Neuron (in vitro differentiated cells): ENCODE data around the gene SPATA20.

Experiments used
- H2AFZ ChIP-seq: one replicate; pipeline ENCODE4 v1.6.1; 2013; ENCODE audit warnings: low read depth, mild to moderate bottlenecking, inconsistent platforms, low read length, moderate library complexity
- H3K27me3 ChIP-seq: one replicate; pipeline ENCODE4 v1.6.1; 2013; ENCODE audit warnings: low read length; ENCODE audit not compliant: insufficient read depth
- H3K36me3 ChIP-seq: one replicate; pipeline ENCODE4 v1.6.1; 2013; ENCODE audit warnings: low read length; ENCODE audit not compliant: insufficient read depth
- H3K4me1 ChIP-seq: one replicate; pipeline ENCODE4 v1.6.1; 2013; ENCODE audit warnings: low read length; ENCODE audit not compliant: insufficient read depth
- H3K4me3 ChIP-seq: 2 replicates; pipeline ENCODE4 v1.5.1; 2013; ENCODE audit warnings: mild to moderate bottlenecking, low read length, moderate library complexity
- H3K9me3 ChIP-seq: one replicate; pipeline ENCODE4 v1.6.1; 2013; ENCODE audit warnings: low read length

SPATA20 gene

DNA sequence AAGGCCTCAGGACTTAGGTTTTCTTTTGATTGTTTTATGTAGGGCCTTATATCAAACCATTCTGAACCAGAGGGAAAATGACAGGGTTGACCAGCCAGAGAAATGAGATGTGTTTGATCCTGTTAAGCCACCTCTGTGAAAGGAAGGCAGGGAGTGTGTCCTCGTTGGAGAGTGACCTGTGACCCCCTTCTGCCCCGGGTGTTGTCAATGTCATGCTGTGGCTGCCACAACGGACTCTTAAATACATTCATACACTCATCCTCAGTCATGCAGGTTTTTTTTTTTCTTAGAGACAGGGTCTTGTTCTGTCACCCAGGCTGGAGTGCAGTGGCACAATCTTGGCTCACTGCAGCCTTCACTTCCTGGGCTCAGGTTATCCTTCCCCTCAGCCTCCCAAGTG lies 32.6 kb upstream of the SPATA20 start:
- Histone ChIP-seq H2AFZ (no peak overlapping the region), H3K9me3 (no peaks in the 10 kb centered on the region), H3K36me3 (no peaks in the 10 kb centered on the region), H3K4me1 (peaks cover 21% of the 10 kb centered on the region), H3K4me3 (no peak overlapping the region), H3K27me3 (peaks cover 18% of the 10 kb centered on the region)

DNA sequence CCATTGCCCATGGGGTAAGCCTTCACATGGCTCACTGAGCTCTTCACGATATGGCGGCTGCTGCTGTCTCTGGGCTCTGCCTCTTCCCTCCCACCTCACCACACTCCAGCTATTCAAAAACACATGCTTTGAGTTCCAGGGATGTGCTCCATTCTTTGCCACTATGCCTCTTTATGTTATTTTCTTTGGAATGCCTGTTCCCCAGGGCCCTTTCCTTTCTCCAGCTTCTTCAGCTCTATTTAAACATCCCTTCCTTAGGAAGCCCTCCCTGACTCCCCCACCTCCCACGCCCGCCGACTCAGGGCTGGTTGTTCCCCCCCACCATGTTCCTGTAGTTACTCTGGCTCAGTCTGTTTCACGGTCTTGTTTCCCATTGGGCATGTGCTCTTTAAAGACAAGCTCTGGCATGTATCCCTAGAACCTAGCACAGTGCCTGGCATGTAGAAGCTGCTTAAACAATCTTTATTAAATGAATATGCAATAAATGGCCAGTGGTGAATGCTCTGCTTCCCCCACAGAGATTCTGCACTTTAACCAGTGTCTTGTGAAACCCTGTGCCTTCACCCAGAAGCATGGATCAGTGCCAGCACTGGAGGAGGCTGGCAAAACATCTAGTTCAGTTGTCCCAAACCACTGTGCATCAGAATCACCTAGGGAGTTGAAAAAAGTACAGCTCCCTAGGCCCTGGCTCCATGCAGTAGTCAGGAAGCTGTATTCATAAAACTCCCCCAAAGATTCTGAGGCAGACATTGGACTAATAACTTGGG lies 31.9 kb upstream of the SPATA20 start:
- Histone ChIP-seq H2AFZ (no peak overlapping the region), H3K36me3 (no peaks in the 10 kb centered on the region), H3K9me3 (no peaks in the 10 kb centered on the region), H3K4me1 (peaks cover 21% of the 10 kb centered on the region), H3K27me3 (peaks cover 14% of the 10 kb centered on the region), H3K4me3 (no peak overlapping the region)

DNA sequence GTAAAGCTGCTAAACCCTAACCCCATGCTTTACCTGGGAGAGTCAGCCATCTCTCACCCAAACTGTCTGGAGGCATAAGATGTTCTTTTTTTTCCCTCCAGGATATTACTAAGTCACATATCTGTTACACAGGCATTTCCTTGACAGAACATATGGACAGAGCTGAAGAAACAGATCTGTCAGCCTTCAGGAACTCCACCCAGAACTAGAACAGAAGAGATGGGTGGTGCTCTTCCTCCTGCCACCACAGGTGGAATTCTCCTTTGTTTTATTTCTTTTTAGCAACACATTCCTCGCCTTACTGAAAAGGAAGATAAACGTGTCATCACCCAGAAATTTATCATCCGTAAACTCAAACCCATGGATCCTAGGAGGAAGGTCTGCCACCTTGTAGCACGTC lies 30.0 kb upstream of the SPATA20 start:
- Histone ChIP-seq H3K4me3 (no peak overlapping the region), H3K9me3 (no peaks in the 10 kb centered on the region), H3K4me1 (peaks cover 10% of the 10 kb centered on the region), H3K27me3 (peaks cover 22% of the 10 kb centered on the region), H3K36me3 (no peaks in the 10 kb centered on the region), H2AFZ (no peak overlapping the region)

DNA sequence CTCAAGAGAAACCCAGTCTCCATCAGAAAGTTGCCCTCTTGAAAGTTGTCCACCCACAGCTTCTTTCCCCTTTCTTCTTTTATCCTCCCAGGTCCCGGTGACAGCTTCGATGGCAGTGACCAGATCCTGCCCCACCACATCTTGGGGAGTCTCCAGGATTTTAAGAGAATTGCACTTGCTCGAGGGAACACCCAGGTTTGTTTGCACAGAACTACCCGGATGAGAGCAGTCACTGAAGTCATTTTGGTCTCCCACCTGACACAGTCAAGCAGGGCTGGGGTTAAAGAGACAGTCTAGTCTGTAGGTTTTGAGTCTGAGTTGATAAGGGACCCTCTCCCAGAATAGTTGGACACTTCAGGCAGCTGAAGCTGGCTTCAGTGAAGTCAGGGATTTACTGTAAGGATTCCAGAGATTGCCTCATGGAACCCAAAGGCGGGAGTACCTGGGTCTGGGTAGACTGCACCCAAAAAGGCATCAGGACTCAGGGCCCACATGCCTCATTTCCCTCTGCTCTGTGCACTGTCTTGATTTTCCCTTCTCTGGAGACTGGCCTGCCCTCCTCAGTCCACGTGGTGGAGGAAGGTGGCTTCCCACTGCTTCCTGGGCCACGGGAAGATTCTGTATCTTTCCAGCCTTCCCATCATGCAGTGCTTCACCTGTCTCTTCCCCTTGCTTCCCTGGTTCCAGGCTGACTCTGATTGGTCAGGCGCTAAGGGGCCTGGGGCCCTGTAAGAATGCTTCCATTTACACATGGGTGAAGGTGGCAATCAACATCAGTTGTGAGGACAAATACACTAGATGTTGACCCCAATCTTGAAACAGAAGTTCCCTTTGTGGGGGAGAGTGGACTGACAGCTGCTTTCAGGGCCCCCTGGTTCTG lies 29.2 kb upstream of the SPATA20 start:
- Histone ChIP-seq H3K9me3 (no peaks in the 10 kb centered on the region), H3K36me3 (no peaks in the 10 kb centered on the region), H3K4me1 (peaks cover 10% of the 10 kb centered on the region), H3K4me3 (no peak overlapping the region), H2AFZ (no peak overlapping the region), H3K27me3 (peaks cover 22% of the 10 kb centered on the region)

DNA sequence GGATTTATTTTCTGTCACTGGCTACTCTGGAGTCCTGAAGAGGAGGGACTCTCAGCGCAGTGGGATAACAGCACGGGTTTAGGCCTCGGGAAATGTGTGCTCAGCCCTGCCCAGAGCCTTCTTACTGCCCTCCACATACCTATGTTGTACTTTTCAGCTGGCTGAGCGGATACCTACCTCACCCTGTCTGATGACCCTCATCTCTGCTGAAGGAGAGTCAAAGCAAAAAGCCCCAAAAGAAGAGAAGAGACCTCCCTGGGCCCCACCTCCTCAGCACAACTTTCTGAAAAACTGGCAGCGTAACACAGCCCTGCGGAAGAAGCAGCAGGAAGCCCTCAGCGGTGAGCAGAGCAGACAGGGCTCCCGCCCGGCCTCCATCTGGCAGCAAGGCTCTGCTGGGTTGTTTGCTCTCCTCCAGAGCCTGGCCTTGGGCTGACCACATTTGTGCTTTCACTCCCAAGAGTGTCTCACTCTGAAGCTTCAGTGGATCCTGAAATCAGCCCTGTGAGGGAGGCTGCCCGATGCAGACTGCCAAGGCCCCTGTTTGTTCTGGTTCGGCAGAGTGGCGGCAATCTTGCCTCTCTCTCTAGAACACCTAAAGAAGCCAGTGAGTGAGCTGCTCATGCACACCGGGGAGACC lies 28.5 kb upstream of the SPATA20 start:
- Histone ChIP-seq H3K36me3 (no peaks in the 10 kb centered on the region), H3K4me1 (peaks cover 10% of the 10 kb centered on the region), H3K27me3 (peaks cover 22% of the 10 kb centered on the region), H3K4me3 (no peak overlapping the region), H3K9me3 (no peaks in the 10 kb centered on the region), H2AFZ (no peak overlapping the region)

DNA sequence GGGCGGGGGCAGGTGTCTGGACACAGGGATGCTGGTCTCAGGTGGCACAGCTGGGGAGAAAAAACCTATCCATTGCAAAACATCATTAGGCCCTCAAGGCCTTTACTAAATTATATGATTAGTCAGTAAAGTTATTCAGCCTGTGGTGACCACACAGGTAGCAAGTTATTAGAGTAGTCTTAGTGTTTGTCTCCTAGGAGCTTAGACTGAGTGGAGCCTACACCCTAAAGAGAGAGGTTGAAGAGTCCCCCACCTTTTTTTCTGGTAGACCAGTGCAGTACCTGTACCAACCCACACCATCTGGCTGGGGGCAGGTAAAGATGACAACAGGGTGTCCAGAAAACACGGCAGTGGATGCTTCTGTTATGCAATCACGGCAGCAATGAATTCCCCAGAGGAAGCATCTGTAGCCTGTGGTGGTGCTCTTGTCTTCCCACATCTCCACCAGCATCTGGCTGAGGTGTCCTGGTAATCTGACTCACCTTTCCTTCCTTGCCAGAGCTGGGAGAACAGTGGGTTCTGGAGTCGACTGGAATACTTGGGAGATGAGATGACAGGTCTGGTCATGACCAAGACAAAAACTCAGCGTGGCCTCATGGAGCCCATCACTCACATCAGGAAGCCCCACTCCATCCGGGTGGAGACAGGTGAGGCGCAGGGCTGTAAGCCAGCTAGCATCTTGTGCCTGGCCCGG lies 27.7 kb upstream of the SPATA20 start:
- H3K4me1 ChIP-seq = peaks cover 8% of the 10 kb centered on the region
- no peak overlapping the region for H3K4me3 ChIP-seq
- no peaks in the 10 kb centered on the region for H3K36me3 ChIP-seq
- no peak overlapping the region for H2AFZ ChIP-seq
- no peaks in the 10 kb centered on the region for H3K9me3 ChIP-seq
- peaks cover 22% of the 10 kb centered on the region for H3K27me3 ChIP-seq

DNA sequence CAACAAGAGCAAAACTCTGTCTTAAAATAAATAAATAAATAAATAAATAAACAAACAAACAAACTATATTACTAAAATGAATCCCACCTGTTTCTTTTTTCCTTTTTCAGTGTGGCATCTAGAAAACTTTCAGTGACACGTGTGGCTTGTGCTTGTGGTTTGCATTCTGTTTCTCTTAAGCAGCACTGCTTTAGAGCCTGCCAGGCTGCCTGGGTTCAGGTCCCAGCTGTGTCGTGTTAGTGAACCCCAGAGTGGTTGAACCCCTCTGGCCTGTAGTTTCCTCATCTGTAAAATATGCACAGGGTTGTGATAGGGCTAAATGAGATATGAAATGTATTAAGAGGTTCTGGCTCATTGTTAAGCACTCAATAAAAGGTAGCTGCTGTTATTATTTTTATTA lies 26.5 kb upstream of the SPATA20 start:
- Histone ChIP-seq H3K4me3 (no peak overlapping the region), H3K27me3 (peaks cover 22% of the 10 kb centered on the region), H2AFZ (no peak overlapping the region), H3K9me3 (no peaks in the 10 kb centered on the region), H3K4me1 (no peaks in the 10 kb centered on the region), H3K36me3 (no peaks in the 10 kb centered on the region)

DNA sequence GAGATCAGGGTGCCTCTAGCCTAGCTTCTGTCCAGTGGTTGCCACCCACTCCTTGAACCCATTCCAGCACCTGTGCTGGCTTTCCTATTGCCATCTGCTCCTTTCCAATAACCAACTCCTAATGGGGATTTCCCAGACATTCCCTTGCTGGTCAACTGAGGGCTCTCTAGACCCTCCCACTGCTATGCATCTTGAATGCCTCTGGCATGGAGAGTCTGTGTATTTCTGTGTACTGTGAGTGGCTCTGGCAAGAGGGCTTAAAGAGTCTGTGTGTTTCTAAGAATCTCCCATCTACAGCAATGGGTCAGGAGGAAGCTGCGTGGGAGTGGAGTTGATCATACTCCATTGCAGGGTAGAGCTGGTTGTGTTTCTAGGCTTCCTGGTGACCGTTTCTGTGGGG lies 25.5 kb upstream of the SPATA20 start:
- no peak overlapping the region for H2AFZ ChIP-seq
- H3K4me1 ChIP-seq = no peaks in the 10 kb centered on the region
- peaks cover 22% of the 10 kb centered on the region for H3K27me3 ChIP-seq
- no peaks in the 10 kb centered on the region for H3K9me3 ChIP-seq
- H3K4me3 ChIP-seq = no peak overlapping the region
- no peaks in the 10 kb centered on the region for H3K36me3 ChIP-seq

DNA sequence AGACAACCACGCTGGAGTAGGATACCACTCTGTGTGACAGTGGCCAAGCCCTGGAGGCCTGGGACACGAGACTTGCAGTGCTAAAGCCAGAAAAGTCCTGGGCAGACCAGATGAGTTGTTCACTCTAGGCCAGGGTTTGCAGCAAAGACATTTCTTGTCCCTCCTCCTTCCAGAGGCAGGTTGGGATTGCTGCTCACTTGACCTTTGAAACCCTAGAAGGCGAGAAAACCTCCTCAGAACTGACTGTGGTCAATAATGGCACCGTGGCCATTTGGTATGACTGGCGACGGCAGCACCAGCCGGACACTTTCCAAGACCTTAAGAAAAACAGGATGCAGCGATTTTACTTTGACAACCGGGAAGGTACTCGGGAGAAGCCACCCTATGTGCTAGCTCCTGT lies 24.2 kb upstream of the SPATA20 start:
- no peaks in the 10 kb centered on the region for H3K9me3 ChIP-seq
- no peaks in the 10 kb centered on the region for H3K4me1 ChIP-seq
- no peak overlapping the region for H3K4me3 ChIP-seq
- H3K36me3 ChIP-seq = no peaks in the 10 kb centered on the region
- H3K27me3 ChIP-seq = peaks cover 18% of the 10 kb centered on the region
- H2AFZ ChIP-seq = no peak overlapping the region

DNA sequence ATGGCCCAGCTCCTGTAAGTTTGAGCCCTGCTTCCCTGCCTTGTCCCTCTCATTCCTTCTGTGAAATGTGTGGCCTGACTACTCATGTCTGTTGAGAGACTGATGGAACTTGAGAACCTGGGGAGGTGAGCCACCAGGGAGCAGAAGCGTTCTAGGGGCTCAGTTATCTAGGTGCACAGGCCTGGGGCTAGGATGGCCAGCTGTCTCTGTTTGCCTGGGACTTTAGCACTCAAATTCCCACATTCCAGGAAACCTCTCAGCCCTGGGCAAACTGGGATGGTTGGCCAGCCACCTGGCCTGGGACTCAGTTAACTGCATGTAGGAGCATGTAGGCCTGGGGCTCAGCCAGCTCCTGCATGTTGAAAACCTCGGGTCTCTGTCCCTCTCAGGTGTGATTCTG lies 23.8 kb upstream of the SPATA20 start:
- Histone ChIP-seq H3K36me3 (no peaks in the 10 kb centered on the region), H3K27me3 (peaks cover 18% of the 10 kb centered on the region), H2AFZ (no peak overlapping the region), H3K9me3 (no peaks in the 10 kb centered on the region), H3K4me1 (no peaks in the 10 kb centered on the region), H3K4me3 (no peak overlapping the region)

DNA sequence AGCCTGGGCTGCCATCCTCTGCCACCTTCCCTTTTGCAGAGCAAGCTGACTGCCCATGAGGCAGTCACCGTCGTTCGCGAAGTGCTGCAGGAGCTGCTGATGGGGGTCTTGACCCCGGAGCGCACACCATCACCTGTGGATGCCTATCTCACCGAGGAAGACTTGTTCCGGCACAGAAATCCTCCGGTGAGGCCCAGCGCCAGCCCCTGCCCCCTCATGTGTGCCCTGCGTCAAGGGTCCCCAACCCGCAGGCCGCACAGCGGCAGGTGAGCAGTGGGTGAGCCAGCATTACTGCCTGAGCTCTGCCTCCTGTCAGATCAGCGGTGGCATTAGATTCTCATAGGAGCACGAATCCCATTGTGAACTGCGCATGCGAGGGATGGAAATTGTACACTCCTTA lies 22.1 kb upstream of the SPATA20 start:
- Histone ChIP-seq H3K4me3 (no peak overlapping the region), H3K9me3 (no peaks in the 10 kb centered on the region), H3K36me3 (no peaks in the 10 kb centered on the region), H3K4me1 (no peaks in the 10 kb centered on the region), H3K27me3 (peaks cover 21% of the 10 kb centered on the region), H2AFZ (no peak overlapping the region)

DNA sequence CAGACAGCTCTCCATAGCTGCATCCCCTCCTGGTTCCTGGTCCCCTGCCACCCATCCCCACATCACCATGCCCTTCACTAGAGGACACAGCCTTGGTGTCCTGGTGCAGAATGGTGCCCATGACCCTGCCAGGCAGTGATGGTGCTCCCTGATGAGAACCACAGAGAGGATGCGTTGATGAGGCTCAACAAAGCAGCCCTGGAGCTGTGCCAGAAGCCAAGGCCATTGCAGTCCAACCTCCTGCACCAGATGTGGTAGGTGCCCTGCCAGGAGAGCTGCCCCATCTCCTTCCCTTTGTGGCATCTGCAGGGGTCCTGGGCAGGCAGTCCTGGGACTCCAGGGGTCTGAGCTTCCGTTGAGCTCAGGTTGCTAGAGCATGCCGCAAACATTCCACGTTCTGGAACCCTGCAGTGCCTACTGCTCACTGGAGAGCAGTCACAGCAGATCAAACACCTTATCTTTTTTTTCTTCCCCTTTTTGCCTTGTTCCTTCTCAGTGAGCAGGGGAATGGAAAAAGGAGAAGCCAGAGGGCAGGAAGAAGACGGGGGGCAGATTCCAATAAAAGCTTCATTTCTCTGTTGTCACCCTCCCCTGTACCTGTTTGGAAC lies 19.7 kb upstream of the SPATA20 start:
- peaks cover 26% of the 10 kb centered on the region for H3K27me3 ChIP-seq

More for the DNA sequence above, 19.7 kb upstream of the SPATA20 start:
- Histone ChIP-seq H3K36me3 (no peaks in the 10 kb centered on the region), H3K9me3 (no peaks in the 10 kb centered on the region), H2AFZ (no peak overlapping the region), H3K4me1 (no peaks in the 10 kb centered on the region), H3K4me3 (no peak overlapping the region)
